Measurements from ENCODE around the gene TRIO. TPM values are rescaled to one million over a fixed set of nuclear protein-coding genes. Genes with fewer than 3 reads are reported as not detected.

Gene TRIO
- polyA plus RNA-seq, 1 experiment: 176 TPM

DNA sequence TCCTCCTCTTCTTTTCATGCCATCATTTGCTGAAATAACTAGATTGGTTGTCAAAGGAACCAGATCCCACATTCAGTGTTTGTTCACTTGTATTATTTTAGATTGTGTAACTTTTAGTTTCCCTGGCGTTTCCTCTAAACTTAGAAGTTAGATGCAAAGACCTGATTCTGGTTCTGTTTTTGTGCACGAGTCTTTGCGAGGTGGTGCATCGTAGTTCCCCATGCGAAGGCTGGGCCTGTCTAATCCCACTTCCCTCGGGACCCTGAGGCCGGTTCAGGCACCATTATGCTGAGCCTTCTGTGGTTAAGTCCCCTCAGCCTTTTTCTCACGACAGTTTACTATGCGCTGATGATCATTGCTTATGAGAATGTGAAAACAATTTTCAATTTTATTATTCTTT lies 219.3 kb downstream of the TRIO start:
- Histone ChIP-seq H3K4me3 (ENCODE audit: low read depth, low read length) (no peak overlapping the region), H3K36me3 (ENCODE audit: control insufficient read depth, insufficient read depth, low read length) (peaks cover 42% of the 10 kb centered on the region), H3K27me3 (ENCODE audit: control insufficient read depth, insufficient read depth, low read length) (no peaks in the 10 kb centered on the region)
- TF ChIP-seq, protein P1, sequence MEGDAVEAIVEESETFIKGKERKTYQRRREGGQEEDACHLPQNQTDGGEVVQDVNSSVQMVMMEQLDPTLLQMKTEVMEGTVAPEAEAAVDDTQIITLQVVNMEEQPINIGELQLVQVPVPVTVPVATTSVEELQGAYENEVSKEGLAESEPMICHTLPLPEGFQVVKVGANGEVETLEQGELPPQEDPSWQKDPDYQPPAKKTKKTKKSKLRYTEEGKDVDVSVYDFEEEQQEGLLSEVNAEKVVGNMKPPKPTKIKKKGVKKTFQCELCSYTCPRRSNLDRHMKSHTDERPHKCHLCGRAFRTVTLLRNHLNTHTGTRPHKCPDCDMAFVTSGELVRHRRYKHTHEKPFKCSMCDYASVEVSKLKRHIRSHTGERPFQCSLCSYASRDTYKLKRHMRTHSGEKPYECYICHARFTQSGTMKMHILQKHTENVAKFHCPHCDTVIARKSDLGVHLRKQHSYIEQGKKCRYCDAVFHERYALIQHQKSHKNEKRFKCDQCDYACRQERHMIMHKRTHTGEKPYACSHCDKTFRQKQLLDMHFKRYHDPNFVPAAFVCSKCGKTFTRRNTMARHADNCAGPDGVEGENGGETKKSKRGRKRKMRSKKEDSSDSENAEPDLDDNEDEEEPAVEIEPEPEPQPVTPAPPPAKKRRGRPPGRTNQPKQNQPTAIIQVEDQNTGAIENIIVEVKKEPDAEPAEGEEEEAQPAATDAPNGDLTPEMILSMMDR (IDR thresholded peaks at IDR 0.05; ENCODE audit: insufficient read depth, low read depth, low read length): no peak
- DNase-seq (ENCODE audit: low read depth): no peak
- POLR2A ChIA-PET: no interaction called here
- CTCF ChIA-PET: interaction anchor here (0.7 to 1.7 kb wide), 6 partner anchors 9 to 362 kb away, joined by 3 to 6 read pairs (median 4); no protein-coding TSS in a partner anchor

DNA sequence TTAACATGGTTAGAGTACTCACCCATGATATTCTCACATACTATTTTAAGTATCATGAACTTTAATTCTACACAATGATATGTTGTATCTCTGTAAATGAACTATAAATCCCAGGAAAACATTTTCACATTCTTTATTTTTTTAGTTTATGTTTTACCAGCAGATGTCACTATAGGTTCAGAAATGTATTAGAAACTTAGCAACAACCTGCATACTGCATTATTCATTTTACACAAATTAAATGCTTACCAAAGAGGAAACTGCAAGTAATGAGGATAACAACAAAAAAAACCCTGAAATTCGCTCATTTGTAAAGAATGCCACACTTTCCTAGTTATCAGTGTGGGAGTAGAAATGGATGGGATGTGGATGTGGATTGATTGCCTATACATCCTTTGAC lies 221.0 kb downstream of the TRIO start:
- H3K36me3 ChIP-seq (ENCODE audit: control insufficient read depth, insufficient read depth, low read length): peaks cover 41% of the 10 kb centered on the region
- no peak overlapping the region for H3K4me3 ChIP-seq (ENCODE audit: low read depth, low read length)
- CTCF ChIA-PET: interaction anchor here (1.0 to 2.3 kb wide), 7 partner anchors 10 to 284 kb away, joined by 3 to 8 read pairs (median 4); no protein-coding TSS in a partner anchor
- POLR2A ChIA-PET: no interaction called here
- TF ChIP-seq, protein P1 (IDR thresholded peaks at IDR 0.05; ENCODE audit: insufficient read depth, low read depth, low read length): no peak
- no peak for DNase-seq (ENCODE audit: low read depth)
- H3K27me3 ChIP-seq (ENCODE audit: control insufficient read depth, insufficient read depth, low read length): no peaks in the 10 kb centered on the region

DNA sequence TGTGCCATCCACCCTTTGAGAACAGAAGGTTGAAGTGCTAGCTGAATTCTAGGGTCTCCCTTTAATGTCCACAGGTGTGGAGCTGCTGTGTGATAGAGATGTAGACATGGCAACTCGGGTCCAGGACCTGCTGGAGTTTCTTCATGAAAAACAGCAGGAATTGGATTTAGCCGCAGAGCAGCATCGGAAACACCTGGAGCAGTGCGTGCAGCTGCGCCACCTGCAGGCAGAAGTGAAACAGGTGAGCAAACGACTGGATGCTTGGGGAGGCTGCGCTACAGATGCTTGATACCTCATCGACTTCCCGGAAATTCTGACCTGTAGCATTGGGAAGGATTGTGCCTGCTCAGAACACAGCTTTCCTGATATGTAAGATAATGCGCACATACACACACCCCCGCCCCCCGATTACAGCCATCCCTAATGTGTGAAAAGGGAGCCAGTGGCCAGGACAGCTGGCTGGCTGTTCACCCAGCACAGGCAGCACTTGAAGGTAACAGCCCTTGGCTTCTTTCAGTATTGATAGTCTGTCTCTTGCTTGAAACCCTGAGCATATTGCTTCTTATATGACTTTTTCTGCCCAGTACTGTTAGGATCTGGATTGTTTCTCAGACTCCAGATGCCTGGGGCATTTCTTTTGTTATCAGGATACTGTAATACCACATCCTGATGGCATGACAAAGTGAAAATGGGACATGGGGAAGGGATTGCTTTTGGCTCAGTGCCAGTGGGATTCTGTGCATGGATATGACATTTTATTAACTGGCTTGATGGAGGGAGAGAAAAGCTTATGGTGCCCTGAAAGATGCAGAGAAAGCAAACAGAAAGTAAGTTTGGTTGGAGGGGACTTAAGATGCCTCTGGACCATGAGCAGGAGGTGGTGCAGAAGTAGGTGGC lies 221.7 kb downstream of the TRIO start:
- TF ChIP-seq, protein P1 (IDR thresholded peaks at IDR 0.05; ENCODE audit: insufficient read depth, low read depth, low read length): peak; percentile 51
- no peak for DNase-seq (ENCODE audit: low read depth)
- ChIA-PET CTCF (interaction anchor here (0.8 to 2.3 kb wide), 8 partner anchors 9 to 285 kb away, joined by 3 to 8 read pairs (median 4); no protein-coding TSS in a partner anchor), POLR2A (no interaction called here)
- Histone ChIP-seq H3K4me3 (ENCODE audit: low read depth, low read length) (no peak overlapping the region), H3K36me3 (ENCODE audit: control insufficient read depth, insufficient read depth, low read length) (peaks cover 38% of the 10 kb centered on the region), H3K27me3 (ENCODE audit: control insufficient read depth, insufficient read depth, low read length) (no peaks in the 10 kb centered on the region)

DNA sequence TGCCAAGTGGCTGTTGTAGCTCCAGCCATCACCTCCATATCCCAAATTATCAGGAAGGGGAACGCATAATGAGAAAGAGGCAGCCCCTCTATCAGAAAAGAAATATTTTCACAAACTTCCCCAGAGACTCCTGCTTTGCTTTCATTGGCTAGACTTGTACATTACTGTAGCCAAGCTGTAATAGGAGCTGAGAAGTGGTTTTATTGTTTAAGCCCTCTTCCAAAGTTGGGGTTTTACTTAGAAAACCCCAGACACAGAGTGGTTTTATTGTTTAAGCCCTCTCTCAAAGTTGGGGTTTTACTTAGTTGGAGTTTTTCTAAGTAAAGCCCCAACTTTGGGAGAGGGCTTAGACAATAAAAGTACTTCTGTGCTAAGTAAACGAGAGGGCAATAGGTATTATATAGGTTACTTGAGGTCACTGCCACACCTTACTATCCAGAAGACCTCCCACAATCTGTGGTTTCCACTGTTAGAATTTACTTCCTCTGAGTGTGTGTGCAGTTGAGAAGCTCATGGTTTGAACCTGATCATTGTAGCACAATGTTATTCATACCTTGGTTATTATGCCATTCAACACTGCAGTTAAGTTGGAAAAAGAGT lies 222.8 kb downstream of the TRIO start:
- no peak for DNase-seq (ENCODE audit: low read depth)

More for the DNA sequence above, 222.8 kb downstream of the TRIO start:
- POLR2A ChIA-PET: no interaction called here
- Histone ChIP-seq H3K36me3 (ENCODE audit: control insufficient read depth, insufficient read depth, low read length) (peaks cover 33% of the 10 kb centered on the region), H3K27me3 (ENCODE audit: control insufficient read depth, insufficient read depth, low read length) (no peaks in the 10 kb centered on the region), H3K4me3 (ENCODE audit: low read depth, low read length) (no peak overlapping the region)
- TF ChIP-seq, protein P1 (IDR thresholded peaks at IDR 0.05; ENCODE audit: insufficient read depth, low read depth, low read length): no peak
- CTCF ChIA-PET: interaction anchor here (1.7 to 2.4 kb wide), 4 partner anchors 20 to 284 kb away, joined by 4 to 8 read pairs (median 5); no protein-coding TSS in a partner anchor

Measured in BJ (cell line).